ENCODE data around the gene RELL1.

- TF ChIP-seq EZH2phosphoT487 (IDR thresholded peaks at IDR 0.05; ENCODE audit: borderline replicate concordance, low read length) (no peak), CTCF (IDR thresholded peaks at IDR 0.05; ENCODE audit: low read depth, low read length, poor library complexity, severe bottlenecking) (no peak)
These were observed 89.1 kb downstream of the RELL1 start for GRCh38 chr4:37597034-37597433.
